SKM-1 treated with dmso at 0.1 percent for 144 hours (cell line): Measurements from ENCODE around the gene MRPL32.

ENCODE experiments used
- DNase-seq: peaks from one replicate; lab custom pipeline; 2025; ENCODE audit not compliant: unreplicated experiment; lab: John Stamatoyannopoulos, UW

MRPL32 gene

DNA sequence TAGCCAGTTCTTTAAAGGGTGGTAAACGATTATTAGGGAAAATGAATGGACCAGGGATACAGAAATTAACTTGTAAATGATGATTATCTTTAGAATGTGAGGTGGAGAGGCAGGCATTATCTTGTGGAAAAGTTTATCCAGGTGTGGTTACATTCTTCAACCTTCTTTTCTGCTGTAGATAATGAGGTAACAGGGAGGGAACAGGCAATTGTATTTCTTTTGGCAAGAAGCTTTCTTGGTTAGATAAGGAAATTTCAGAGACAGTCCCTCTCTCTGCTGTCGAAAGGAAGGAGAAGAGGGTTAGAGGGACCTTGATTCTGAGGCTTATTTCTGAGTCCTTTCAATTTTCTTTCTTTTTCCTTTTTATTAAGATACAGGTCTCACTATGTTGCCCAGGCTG, 32.1 kb downstream of the MRPL32 start:
- no peak for DNase-seq

DNA sequence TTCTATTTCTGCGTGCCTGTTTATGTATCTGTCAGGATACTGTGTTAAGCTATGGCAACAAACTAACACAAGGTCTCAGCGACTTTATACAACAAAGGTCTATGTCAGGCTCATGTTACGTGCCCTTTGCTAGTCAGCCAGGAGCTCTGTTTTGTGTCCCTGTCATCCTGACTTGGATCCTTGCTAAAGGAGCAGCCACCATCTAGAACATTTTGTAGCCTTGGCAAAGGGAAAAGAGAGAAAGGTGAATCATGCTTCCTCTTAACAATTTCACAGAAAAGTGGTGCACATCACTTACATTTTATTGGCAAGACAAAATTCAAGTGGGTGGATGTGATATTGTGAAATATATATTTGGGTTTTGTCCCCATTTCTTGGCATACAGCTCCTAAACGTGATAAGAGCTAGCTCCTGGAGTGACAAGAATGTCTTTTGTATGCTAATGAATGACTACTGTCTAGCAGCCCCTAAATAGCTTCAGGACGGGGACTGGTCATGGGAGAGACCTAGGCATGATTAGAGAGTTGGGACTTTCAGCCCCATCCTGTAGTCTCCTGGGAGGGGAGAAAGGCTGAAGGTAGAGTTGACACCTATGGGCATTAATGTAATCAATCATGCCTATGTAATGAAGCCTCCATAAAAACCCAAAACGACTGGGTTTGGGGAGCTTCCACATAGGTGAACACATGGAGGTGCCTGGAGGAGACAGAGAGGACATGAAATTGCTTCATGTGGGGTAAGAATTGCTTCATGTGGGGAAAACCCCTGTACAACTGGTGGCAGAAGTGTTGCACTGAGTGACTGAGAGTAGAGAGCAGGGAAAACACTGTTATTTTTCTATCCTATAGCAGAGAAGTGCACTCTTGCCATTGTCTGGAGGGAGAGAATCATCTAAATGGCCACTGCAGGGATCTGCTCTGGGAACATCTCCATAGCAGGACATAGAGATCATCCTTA, 33.0 kb downstream of the MRPL32 start:
- no peak for DNase-seq

- no peak for DNase-seq
These were observed 35.2 kb downstream of the MRPL32 start for GRCh38 chr7:42967391-42967790.

DNA sequence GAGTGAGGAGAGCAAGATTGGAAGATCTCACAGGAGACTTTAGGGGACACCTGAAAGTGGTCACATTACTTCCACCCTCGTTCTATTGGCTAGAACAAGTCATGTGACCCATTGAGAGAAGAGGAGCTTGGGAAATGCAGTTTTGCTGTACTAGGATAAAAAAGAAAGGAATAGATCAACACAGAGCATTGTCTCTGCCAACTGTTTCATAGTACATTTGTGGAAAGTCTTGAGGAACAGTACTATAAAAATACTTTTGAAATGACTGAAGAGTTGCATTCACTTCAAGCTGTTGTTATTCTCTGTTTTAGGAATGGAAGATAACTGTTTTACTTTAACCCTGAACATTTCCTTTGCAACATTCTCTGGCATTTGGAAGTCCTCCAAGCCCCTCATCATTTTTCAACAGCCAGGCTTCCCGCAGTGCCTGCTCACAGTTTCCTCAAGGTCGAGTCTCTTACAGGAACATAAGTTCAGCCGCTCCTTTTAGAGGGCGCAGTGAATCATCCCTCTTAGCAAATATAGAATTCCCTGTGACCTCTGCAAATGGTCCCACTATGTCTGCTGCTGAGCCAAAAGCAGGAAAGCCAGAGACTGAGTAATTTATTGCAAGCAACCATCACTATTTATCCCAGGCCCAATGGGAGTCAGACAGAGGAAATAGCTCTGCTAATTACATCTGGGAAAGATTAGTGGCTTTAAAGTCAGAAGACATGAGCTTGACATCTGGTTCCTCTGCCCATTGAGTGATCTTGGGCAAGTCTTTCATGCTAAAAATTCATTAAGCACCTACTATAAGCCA, 40.7 kb downstream of the MRPL32 start:
- DNase-seq: no peak

GRCh38 chr7:42976371-42976770, 44.2 kb downstream of the MRPL32 start:
- no peak for DNase-seq

GRCh38 chr7:42978496-42978895, 46.3 kb downstream of the MRPL32 start:
- DNase-seq: no peak

GRCh38 chr7:42980084-42980483, 47.9 kb downstream of the MRPL32 start:
- no peak for DNase-seq

DNA sequence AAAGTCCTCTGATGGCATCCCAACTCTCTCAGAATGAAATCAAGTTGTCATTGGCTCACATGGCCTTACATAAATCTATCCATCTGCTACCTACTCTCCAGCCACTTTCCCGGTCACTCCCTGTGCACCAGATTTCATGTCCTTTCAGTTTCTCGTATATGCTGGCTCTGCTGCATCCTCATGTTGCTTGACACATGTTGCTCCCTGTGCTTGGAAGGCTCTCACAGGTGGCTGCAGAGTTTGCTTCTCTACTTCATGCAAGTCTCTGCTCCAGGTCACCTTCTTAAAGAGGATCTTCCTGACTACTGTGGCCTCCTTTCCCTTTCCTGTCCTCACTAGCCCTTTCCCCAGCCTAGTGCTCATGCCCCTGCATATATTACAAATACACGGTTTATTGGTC, 48.3 kb downstream of the MRPL32 start:
- no peak for DNase-seq

GRCh38 chr7:42981601-42982000, 49.4 kb downstream of the MRPL32 start:
- peak; percentile 49 for DNase-seq

GRCh38 chr7:42982604-42983115, 50.5 kb downstream of the MRPL32 start:
- DNase-seq: no peak

- no peak for DNase-seq
These were observed 52.0 kb downstream of the MRPL32 start for GRCh38 chr7:42984137-42984536.

DNA sequence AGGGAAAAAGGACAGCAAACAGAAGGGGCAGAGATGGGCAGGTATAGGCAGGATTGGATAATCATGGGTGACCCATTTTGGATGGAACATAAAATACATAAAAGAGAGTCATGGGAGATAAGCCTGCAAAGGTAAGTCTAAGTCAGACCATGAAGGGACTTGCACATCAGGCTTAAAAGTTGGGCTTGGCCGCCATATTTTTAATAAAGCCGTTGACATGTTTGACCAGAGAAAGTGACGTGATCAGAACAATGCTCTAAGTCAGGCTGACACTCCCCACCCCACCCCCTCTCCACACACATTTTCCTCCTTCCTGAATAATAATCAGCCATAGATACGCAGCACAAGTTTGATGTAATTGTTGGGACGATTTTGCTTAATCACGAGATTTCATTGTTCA, 54.0 kb downstream of the MRPL32 start:
- DNase-seq: no peak

- no peak for DNase-seq
These were observed 54.6 kb downstream of the MRPL32 start for GRCh38 chr7:42986781-42987248.
